Activated CD4-positive, alpha-beta T cell treated with anti-CD3 and anti-CD28 coated beads, Interleukin-2, amount 10 ng/mL, durations not matched to agents 7 days and 5 days (primary cell): ENCODE results near the gene NEGR1. TPM values are rescaled to one million over a fixed set of nuclear protein-coding genes. Genes with fewer than 3 reads are reported as not detected.
"Not testable (repeated sequence)": the region's sequence is repeated elsewhere in the genome, so short reads cannot be mapped to it uniquely, and the experiment has no call there.

Source experiments
- CTCF ChIA-PET: fragments of 350-600 bp; sonication (Branson Sonifier 250); formaldehyde crosslinking; loops from one replicate; lab custom pipeline; 2021; ENCODE audit warnings: antibody characterized with exemption; lab: Charles Lee
- POLR2A ChIA-PET: fragments of 350-600 bp; sonication (Branson Sonifier 250); formaldehyde crosslinking; loops from one replicate; lab custom pipeline; 2021; ENCODE audit warnings: antibody characterized with exemption; lab: Charles Lee
- DNase-seq: peaks from one replicate; pipeline ENCODE4 v3.0.0-alpha.2; 2020
- H3K27ac Mint-ChIP-seq: one replicate; pipeline ENCODE4 v1.8.0; 2021; ENCODE audit warnings: mild to moderate bottlenecking, moderate library complexity, mixed read lengths
- H3K27me3 Mint-ChIP-seq: one replicate; pipeline ENCODE4 v1.8.0; 2021; ENCODE audit warnings: mixed read lengths
- H3K36me3 Mint-ChIP-seq: one replicate; pipeline ENCODE4 v1.8.0; 2021; ENCODE audit warnings: low read depth, mixed read lengths
- H3K4me1 Mint-ChIP-seq: one replicate; pipeline ENCODE4 v1.8.0; 2021; ENCODE audit warnings: mixed read lengths
- H3K4me3 Mint-ChIP-seq: one replicate; pipeline ENCODE4 v1.8.0; 2021; ENCODE audit warnings: mild to moderate bottlenecking, moderate library complexity, mixed read lengths
- H3K9me3 Mint-ChIP-seq: one replicate; pipeline ENCODE4 v1.8.0; 2021; ENCODE audit warnings: mixed read lengths
- total RNA-seq, 2 experiments: library from RNA; stranded (reverse); gene quantifications; one replicate each; pipeline ENCODE4 v1.2.3, GENCODE V29; 2021

The NEGR1 gene
- total RNA-seq, 2 experiments from 2014 or later, result not detected

DNA sequence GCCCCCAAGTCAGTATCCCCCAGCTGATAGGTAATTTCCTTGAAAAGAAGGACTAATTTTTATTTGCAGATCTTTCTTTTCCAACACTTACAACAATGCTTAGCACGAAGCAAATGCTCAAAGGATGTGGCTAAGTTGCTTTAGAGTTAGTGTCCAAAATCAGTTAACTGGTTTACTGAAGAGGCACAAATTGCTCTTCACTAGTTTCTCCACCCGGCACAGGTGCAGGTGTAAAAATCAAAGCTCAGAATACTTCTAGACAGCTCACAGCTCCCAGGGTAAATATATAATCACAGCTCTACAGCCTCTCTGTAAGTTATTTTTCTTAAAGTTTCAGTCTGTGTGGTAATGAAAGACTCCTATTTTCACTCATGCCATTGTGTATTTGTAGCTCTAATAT, 361.8 kb downstream of the NEGR1 start:
- CTCF ChIA-PET, result no interaction called here
- no peak for DNase-seq
- POLR2A ChIA-PET, result no interaction called here
- no peaks in the 10 kb centered on the region for H3K4me1 Mint-ChIP-seq
- H3K27ac Mint-ChIP-seq, result no peak overlapping the region
- H3K4me3 Mint-ChIP-seq, result no peak overlapping the region
- H3K36me3 Mint-ChIP-seq, result no peaks in the 10 kb centered on the region
- H3K9me3 Mint-ChIP-seq, result peaks cover 2% of the 10 kb centered on the region
- no peaks in the 10 kb centered on the region for H3K27me3 Mint-ChIP-seq

DNA sequence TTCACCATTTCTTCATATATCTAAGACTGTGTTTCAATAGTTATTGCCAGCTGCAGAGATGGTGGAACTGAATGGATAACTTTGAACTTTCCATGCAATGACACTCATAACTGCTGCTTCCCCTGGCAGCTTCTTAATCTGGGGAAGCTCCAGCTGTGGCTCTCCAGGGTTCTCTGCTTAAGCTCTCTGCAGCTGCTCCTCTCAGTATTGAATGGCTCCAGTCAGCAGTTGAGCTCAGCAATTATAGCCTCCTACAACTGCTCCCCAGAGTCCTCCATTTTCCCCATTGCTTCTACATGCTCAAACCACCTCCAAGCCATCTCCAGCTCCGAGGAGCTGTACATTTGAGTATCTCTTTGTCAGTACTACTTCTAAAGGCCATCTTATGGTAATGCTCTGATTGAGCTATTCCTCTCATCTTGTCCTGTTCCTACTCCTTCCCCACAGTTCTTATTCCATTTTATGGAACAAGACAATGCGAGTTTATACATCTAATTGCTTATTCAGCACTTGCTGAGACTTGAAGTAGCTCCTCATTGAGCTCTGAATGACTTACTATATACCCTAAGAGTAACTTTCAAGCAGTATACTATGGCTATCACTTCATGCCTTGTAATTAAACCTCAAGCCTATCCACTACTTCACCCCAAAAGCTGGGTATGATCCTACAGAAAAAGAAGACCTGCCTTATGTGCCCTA, 362.4 kb downstream of the NEGR1 start:
- Mint-ChIP-seq H3K4me1 (no peaks in the 10 kb centered on the region), H3K36me3 (no peaks in the 10 kb centered on the region), H3K27me3 (no peaks in the 10 kb centered on the region), H3K27ac (no peak overlapping the region), H3K4me3 (no peak overlapping the region), H3K9me3 (peaks cover 2% of the 10 kb centered on the region)
- POLR2A ChIA-PET, result no interaction called here
- CTCF ChIA-PET, result no interaction called here
- DNase-seq, result no peak

DNA sequence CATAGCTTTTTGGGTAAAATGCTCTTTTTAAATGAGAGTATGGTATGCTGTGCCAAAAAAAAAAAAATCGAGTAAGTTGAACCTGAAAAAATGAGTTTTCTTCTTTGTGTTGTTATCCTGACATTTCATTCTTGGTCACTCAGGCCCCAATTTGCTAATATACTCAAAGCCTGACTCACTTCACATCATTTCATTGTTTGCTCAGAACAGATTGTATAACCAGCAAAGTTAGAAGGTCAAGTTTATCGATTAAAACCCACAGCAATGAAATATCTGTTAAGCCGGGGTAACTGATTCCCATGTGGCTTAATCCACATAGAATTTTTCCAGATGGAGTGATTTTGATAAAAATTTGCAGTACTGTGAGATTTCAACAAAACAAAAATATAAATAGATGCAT, 363.7 kb downstream of the NEGR1 start:
- H3K27ac Mint-ChIP-seq, result no peak overlapping the region

DNA sequence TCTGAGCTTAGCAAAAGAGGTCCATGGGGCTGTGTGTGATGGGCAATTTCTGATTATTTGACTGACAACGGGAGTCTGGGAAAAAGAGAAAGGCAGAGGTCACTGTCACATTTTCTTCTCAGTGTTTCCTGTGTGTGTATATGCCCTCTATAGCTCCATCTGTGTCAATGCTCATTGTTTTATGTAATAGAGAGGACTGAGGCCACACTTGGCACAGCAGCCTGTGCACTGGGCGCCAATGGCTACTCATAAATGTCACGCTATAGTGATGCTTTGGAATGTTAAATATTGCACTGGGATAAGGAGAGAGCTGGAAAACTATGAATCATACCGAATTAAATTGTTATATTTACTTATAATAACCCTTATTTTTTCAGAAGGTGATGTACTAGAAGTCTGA, 365.4 kb downstream of the NEGR1 start:
- no peak overlapping the region for H3K4me3 Mint-ChIP-seq
- CTCF ChIA-PET, result no interaction called here

More for the DNA sequence above, 363.7 kb downstream of the NEGR1 start:
- no peaks in the 10 kb centered on the region for H3K27me3 Mint-ChIP-seq
- H3K4me1 Mint-ChIP-seq, result no peaks in the 10 kb centered on the region
- H3K4me3 Mint-ChIP-seq, result no peak overlapping the region
- POLR2A ChIA-PET, result no interaction called here
- DNase-seq, result no peak
- H3K36me3 Mint-ChIP-seq, result no peaks in the 10 kb centered on the region
- CTCF ChIA-PET, result interaction anchor here (0.6 kb wide), 1 partner anchor 1112 kb away, joined by 4 read pairs; no protein-coding TSS in a partner anchor
- peaks cover 2% of the 10 kb centered on the region for H3K9me3 Mint-ChIP-seq

DNA sequence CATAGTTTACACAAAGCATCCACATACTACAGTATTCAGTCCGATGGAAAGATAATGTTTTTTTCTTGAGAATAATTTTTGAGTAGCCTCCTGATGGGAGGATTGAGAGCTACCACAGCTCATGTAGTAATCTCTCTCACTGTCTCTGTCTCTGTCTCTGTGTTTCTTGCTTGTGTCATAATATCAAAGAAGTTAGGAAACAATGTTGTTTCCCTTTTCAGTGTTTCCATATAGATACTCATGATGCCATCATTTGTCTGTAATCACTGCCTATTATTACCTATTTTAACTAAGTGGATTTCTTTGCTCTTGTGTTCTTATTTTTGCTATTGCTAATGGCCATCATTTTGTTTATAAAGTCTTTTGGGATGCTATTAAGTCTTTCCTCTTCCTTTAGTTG, 367.7 kb downstream of the NEGR1 start:
- H3K9me3 Mint-ChIP-seq, result peaks cover 2% of the 10 kb centered on the region
- no peaks in the 10 kb centered on the region for H3K27me3 Mint-ChIP-seq
- no peaks in the 10 kb centered on the region for H3K4me1 Mint-ChIP-seq
- no peak for DNase-seq
- H3K4me3 Mint-ChIP-seq, result no peak overlapping the region
- H3K27ac Mint-ChIP-seq, result no peak overlapping the region
- no peaks in the 10 kb centered on the region for H3K36me3 Mint-ChIP-seq
- ChIA-PET POLR2A (no interaction called here), CTCF (no interaction called here)

More for the DNA sequence above, 365.4 kb downstream of the NEGR1 start:
- Mint-ChIP-seq H3K27me3 (no peaks in the 10 kb centered on the region), H3K27ac (no peak overlapping the region), H3K9me3 (peaks cover 2% of the 10 kb centered on the region), H3K36me3 (no peaks in the 10 kb centered on the region), H3K4me1 (no peaks in the 10 kb centered on the region)
- POLR2A ChIA-PET, result no interaction called here
- DNase-seq, result no peak

DNA sequence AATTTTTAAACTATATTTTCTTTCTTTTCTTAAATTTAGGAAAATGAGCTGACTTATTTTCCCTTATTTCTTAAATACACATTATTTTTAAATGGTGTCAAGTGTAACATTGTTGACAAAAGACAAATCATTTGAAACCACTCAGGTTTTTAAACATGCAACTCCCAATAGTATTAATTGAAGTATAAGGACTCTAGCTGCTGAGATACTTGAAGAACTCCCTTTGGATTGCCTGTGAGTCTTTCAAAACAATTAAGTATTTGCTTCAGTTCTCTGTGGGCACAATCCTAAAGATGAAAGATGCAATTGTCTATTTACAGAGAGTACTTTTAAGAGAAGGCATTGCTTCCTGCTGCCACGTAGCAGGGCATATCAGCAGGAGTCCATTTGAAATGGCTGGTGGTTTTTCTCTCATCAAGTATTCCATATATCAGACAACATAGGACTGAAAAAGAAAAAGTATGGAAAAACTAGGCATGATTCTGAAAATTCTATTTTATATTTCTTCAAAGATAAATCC, 373.4 kb downstream of the NEGR1 start:
- H3K27me3 Mint-ChIP-seq, result no peaks in the 10 kb centered on the region
- ChIA-PET CTCF (no interaction called here), POLR2A (no interaction called here)
- H3K27ac Mint-ChIP-seq, result no peak overlapping the region
- H3K9me3 Mint-ChIP-seq, result peaks cover 2% of the 10 kb centered on the region
- no peaks in the 10 kb centered on the region for H3K4me1 Mint-ChIP-seq
- H3K36me3 Mint-ChIP-seq, result no peaks in the 10 kb centered on the region
- no peak overlapping the region for H3K4me3 Mint-ChIP-seq
- DNase-seq, result no peak

DNA sequence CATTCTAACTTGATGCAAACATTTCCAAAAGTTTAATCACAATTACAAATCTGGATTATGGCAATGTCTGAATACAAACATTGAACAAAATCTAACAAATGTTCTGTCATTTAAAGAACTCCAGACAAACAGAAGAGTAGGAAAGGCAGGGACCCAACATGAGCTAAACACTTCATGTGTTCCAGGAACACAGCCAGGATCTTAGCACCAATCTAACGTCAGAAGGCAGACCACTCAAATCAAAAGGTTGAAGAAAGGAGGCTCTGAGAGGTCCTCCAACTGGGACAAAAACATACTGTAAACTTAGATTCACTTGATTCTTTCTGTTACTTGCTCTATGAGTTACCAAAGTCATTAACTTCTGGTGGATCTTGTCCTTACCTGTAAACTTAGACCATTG, 374.0 kb downstream of the NEGR1 start:
- no peaks in the 10 kb centered on the region for H3K4me1 Mint-ChIP-seq
- H3K4me3 Mint-ChIP-seq, result no peak overlapping the region
- ChIA-PET POLR2A (no interaction called here), CTCF (no interaction called here)
- H3K36me3 Mint-ChIP-seq, result no peaks in the 10 kb centered on the region
- no peak overlapping the region for H3K27ac Mint-ChIP-seq
- peaks cover 2% of the 10 kb centered on the region for H3K9me3 Mint-ChIP-seq
- H3K27me3 Mint-ChIP-seq, result no peaks in the 10 kb centered on the region
- DNase-seq, result no peak

DNA sequence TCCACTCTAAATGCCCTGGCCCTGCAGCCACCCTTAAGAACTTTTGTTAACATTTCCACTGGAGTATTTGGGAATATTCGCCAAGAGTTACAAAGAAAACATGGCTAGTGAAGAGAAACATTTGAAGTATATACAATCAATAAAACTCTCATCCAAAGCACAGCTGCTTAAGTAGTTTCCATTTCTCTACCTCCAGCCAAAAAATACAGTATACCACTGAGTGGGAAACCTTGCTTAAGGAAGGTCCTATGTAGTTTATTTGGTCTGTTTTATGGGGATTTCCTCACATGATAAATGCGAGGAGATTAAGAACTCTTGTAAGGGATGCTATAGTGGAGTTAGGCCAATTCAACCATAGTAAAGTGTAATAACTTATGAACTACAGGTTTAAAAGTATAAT, 382.5 kb downstream of the NEGR1 start:
- Mint-ChIP-seq H3K4me3 (no peak overlapping the region), H3K4me1 (no peaks in the 10 kb centered on the region), H3K36me3 (no peaks in the 10 kb centered on the region), H3K27ac (no peak overlapping the region), H3K9me3 (no peaks in the 10 kb centered on the region), H3K27me3 (no peaks in the 10 kb centered on the region)
- CTCF ChIA-PET, result no interaction called here
- POLR2A ChIA-PET, result no interaction called here
- no peak for DNase-seq

DNA sequence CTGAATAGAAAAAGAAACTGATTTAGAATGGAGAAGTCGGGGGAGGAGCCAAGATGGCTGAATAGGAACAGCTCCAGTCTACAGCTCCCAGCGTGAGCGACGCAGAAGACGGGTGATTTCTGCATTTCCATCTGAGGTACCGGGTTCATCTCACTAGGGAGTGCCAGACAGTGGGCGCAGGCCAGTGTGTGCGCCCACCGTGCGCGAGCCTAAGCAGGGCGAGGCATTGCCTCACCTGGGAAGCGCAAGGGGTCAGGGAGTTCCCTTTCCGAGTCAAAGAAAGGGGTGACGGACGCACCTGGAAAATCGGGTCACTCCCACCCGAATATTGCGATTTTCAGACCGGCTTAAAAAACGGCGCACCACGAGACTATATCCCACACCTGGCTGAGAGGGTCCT, 394.2 kb downstream of the NEGR1 start:
- H3K9me3 Mint-ChIP-seq, H3K4me1 Mint-ChIP-seq, H3K27me3 Mint-ChIP-seq, H3K27ac Mint-ChIP-seq, CTCF ChIA-PET, DNase-seq, H3K36me3 Mint-ChIP-seq, H3K4me3 Mint-ChIP-seq, POLR2A ChIA-PET: not testable (repeated sequence)

DNA sequence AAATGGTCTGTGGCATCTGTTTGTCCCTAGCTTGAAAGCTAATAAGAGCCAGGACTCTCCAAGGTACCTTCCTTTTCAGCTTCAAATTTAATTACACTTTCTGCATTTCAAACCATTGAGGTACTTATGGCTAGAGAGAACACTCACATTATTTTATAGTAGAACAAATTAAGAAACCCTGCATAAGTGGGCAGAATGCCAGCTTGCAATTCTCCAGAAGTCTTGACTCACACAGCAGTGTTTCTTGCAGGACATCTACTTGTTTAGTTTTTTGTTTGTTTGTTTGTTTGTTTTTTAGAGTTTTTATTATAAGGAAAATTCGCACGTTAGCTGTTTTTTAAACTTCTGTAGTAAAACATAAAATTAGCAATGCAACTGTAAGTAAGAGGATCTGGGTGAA, 397.2 kb downstream of the NEGR1 start:
- Mint-ChIP-seq H3K27me3 (no peaks in the 10 kb centered on the region), H3K27ac (no peak overlapping the region), H3K4me1 (no peaks in the 10 kb centered on the region), H3K4me3 (no peak overlapping the region), H3K36me3 (no peaks in the 10 kb centered on the region), H3K9me3 (no peaks in the 10 kb centered on the region)
- CTCF ChIA-PET, result no interaction called here
- POLR2A ChIA-PET, result no interaction called here
- no peak for DNase-seq

DNA sequence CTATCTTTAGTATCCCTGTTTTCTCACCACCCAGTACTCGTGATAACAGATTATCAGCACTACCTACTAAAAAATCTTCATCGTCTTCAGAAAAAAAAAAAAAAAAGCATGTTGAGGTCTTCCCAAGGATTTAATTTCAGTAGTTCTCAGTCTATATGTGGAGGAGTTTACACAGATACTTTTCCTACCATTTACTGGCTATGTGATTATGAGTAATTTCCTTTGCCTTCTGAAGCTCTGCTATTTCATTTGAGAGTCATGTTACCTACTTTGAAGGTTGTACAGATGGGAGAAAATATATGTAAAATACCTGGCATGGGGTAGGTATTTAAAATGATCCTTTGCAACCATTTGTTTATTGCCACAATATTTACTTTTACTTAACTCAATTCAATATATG, 399.7 kb downstream of the NEGR1 start:
- ChIA-PET POLR2A (no interaction called here), CTCF (no interaction called here)
- DNase-seq, result no peak
- no peak overlapping the region for H3K4me3 Mint-ChIP-seq
- no peaks in the 10 kb centered on the region for H3K4me1 Mint-ChIP-seq
- H3K27ac Mint-ChIP-seq, result no peak overlapping the region
- no peaks in the 10 kb centered on the region for H3K27me3 Mint-ChIP-seq
- H3K9me3 Mint-ChIP-seq, result no peaks in the 10 kb centered on the region
- no peaks in the 10 kb centered on the region for H3K36me3 Mint-ChIP-seq

DNA sequence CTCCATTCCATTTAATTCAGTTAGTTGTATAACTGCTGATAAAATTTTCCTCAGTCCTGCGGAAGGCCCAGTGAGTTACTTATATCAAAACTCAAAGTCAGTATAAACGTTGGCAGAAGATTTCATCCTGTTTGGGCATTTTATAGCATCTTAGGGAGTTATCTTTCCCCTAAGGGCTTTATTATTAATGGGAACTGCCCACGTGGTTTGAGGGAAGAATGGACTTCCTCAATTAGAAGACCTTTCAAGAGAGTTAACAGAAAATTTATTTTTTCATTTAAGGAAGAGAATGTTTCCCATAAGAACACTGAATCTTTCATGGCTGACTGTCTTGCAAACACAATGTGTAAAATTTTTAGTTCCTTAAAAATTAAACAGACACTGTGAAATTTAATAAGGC, 400.1 kb downstream of the NEGR1 start:
- H3K4me3 Mint-ChIP-seq, result no peak overlapping the region
- no peak overlapping the region for H3K27ac Mint-ChIP-seq
- no peaks in the 10 kb centered on the region for H3K9me3 Mint-ChIP-seq
- DNase-seq, result no peak
- H3K4me1 Mint-ChIP-seq, result no peaks in the 10 kb centered on the region
- no peaks in the 10 kb centered on the region for H3K36me3 Mint-ChIP-seq
- H3K27me3 Mint-ChIP-seq, result no peaks in the 10 kb centered on the region
- ChIA-PET CTCF (no interaction called here), POLR2A (no interaction called here)

DNA sequence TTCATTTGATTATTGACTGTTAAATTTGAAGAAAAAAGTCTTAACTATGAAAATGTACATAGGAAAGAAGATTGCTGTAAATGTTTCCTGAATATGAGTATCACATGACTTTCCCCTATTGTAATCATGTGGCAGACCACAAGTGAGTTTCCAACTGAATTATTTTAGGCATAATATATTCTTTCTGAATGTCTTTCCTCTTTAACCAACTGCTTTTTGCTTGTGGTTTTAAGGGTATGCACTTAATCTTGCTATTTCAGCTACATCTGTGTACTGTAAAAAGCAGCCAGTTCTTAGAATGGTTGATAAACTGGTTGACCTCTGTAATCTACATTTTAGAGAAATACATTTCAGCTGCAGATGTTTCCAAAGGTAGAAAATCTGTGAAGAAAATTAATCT, 400.7 kb downstream of the NEGR1 start:
- Mint-ChIP-seq H3K36me3 (no peaks in the 10 kb centered on the region), H3K27me3 (no peaks in the 10 kb centered on the region), H3K27ac (no peak overlapping the region), H3K9me3 (no peaks in the 10 kb centered on the region), H3K4me1 (no peaks in the 10 kb centered on the region), H3K4me3 (no peak overlapping the region)
- CTCF ChIA-PET, result interaction anchor here (0.6 kb wide), 1 partner anchor 13 kb away, joined by 3 read pairs; no protein-coding TSS in a partner anchor
- POLR2A ChIA-PET, result no interaction called here
- DNase-seq, result no peak

DNA sequence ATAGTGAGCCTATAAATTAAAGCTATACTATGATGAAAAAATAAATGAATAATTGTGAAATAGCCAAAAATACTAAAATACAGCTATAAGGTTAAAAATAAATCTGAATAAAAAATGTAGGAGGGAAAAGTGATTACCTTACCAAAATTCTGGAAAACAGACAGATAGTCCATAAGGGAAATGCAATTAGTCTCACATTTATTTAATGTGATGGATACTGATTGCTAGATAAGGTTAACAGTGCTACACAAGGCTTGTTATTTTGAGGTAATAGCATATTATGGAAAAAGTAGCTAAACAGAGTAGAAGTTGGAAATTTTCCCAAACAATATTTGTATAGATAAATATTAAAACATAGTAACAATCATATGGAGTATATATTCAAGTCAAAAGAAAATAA, 413.0 kb downstream of the NEGR1 start:
- CTCF ChIA-PET, result interaction anchor here (1.5 kb wide), 1 partner anchor 10 kb away, joined by 3 read pairs; no protein-coding TSS in a partner anchor
- Mint-ChIP-seq H3K4me3 (no peak overlapping the region), H3K27ac (no peak overlapping the region), H3K9me3 (no peaks in the 10 kb centered on the region), H3K4me1 (no peaks in the 10 kb centered on the region), H3K36me3 (no peaks in the 10 kb centered on the region), H3K27me3 (no peaks in the 10 kb centered on the region)
- DNase-seq, result no peak
- POLR2A ChIA-PET, result no interaction called here
